MCF 10A (cell line): ENCODE data around the gene MOB3B. TPM values are rescaled to one million over a fixed set of nuclear protein-coding genes. Genes with fewer than 3 reads are reported as not detected.

Experiments used
- BruUV-seq: library from RNA; stranded (reverse); fragments of 400-500 nt; replicated peaks from 2 replicates; lab custom pipeline; 2021; lab: Mats Ljungman, UMichigan
- CTCF ChIA-PET: fragments of 300-600 bp; sonication (Branson Sonifier 250); formaldehyde crosslinking; extraction: SDS; loops from one replicate; lab custom pipeline; 2021; ENCODE audit warnings: antibody characterized with exemption, inconsistent platforms; lab: Yijun Ruan, JAX
- POLR2A ChIA-PET: fragments of 300-600, 350-650 bp; sonication (Branson Sonifier 250); formaldehyde crosslinking; extraction: SDS; loops from one replicate; lab custom pipeline; 2020; ENCODE audit warnings: antibody characterized with exemption, inconsistent platforms; lab: Yijun Ruan, JAX
- DNase-seq: peaks from one replicate; pipeline ENCODE4 v3.0.0-alpha.2; 2018; ENCODE audit not compliant: unreplicated experiment
- H3K27ac Mint-ChIP-seq: one replicate; pipeline ENCODE4 v1.8.0; 2022; ENCODE audit warnings: mild to moderate bottlenecking, low read depth, mixed read lengths; ENCODE audit not compliant: unreplicated experiment
- H3K27me3 Mint-ChIP-seq: one replicate; pipeline ENCODE4 v1.8.0; 2022; ENCODE audit warnings: mixed read lengths; ENCODE audit not compliant: insufficient read depth, unreplicated experiment
- H3K36me3 Mint-ChIP-seq: one replicate; pipeline ENCODE4 v1.8.0; 2022; ENCODE audit warnings: mild to moderate bottlenecking, moderate library complexity, mixed read lengths; ENCODE audit not compliant: insufficient read depth, unreplicated experiment
- H3K4me1 Mint-ChIP-seq: one replicate; pipeline ENCODE4 v1.8.0; 2022; ENCODE audit warnings: mixed read lengths; ENCODE audit not compliant: insufficient read depth, unreplicated experiment
- H3K4me3 Mint-ChIP-seq: one replicate; pipeline ENCODE4 v1.8.0; 2022; ENCODE audit warnings: mild to moderate bottlenecking, moderate library complexity, mixed read lengths; ENCODE audit not compliant: unreplicated experiment
- H3K9me3 Mint-ChIP-seq: one replicate; pipeline ENCODE4 v1.8.0; 2022; ENCODE audit warnings: mixed read lengths; ENCODE audit not compliant: unreplicated experiment
- CTCF ChIP-seq: fragments of 200-600 bp; IDR thresholded peaks from one replicate; pipeline ENCODE4 v1.8.0; 2022; ENCODE audit warnings: antibody characterized with exemption, mild to moderate bottlenecking; ENCODE audit not compliant: unreplicated experiment
- intact Hi-C: fragments of 100-400 bp; cut with micrococcal nuclease; formaldehyde crosslinking; loops from 2 replicates; pipeline ENCODE4 v1.14.1; 2022
- total RNA-seq: library from RNA; stranded (reverse); gene quantifications from 2 replicates; pipeline ENCODE4 v1.2.3, GENCODE V29; 2022

The MOB3B gene
- total RNA-seq, 1 experiment from 2014 or later, result 3.7 TPM

- ChIA-PET CTCF (interaction anchor here (0.6 to 7.9 kb wide), 5 partner anchors 11 to 274 kb away, joined by 3 to 45 read pairs (median 5); no protein-coding TSS in a partner anchor), POLR2A (interaction anchor here (1.1 to 1.4 kb wide), 2 partner anchors 38 to 203 kb away, joined by 3 to 4 read pairs; no protein-coding TSS in a partner anchor)
- peaks cover 30% of the 10 kb centered on the region for H3K4me1 Mint-ChIP-seq
- no TSS peak for BruUV-seq
- H3K9me3 Mint-ChIP-seq, result no peaks in the 10 kb centered on the region
- no peaks in the 10 kb centered on the region for H3K27me3 Mint-ChIP-seq
- TF ChIP-seq CTCF, result no peak
- H3K27ac Mint-ChIP-seq, result no peak overlapping the region
- H3K36me3 Mint-ChIP-seq, result no peaks in the 10 kb centered on the region
- DNase-seq, result no peak
- intact Hi-C loops, result no loop called here
- no peak overlapping the region for H3K4me3 Mint-ChIP-seq
Measured at GRCh38 chr9:27536168-27536567, 6.6 kb upstream of the MOB3B start.

DNA sequence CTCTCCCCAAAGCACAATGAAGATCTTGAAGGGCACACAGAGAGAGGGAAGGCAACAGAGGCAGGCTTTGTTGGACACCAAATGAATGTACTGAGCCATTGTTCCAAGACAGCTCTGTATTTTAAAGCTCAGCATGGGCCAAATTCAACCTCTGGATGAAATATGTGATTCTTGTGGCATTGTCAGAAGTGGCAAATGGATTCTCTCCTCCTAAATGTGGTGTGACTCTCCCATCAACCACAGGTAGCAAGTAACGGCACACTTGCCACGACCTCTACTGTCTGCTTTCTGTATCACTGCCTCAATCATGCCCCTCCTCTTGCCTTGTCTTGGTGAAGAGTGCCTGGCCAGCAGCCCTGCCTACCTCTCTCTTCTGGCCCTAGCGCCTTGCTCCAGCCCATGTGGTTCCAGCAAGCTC lies 6.1 kb upstream of the MOB3B start:
- H3K4me1 Mint-ChIP-seq, result peaks cover 26% of the 10 kb centered on the region
- H3K27me3 Mint-ChIP-seq, result no peaks in the 10 kb centered on the region
- H3K36me3 Mint-ChIP-seq, result no peaks in the 10 kb centered on the region
- intact Hi-C loops, result no loop called here
- DNase-seq, result no peak
- H3K4me3 Mint-ChIP-seq, result no peak overlapping the region
- no TSS peak for BruUV-seq
- no peak for TF ChIP-seq CTCF
- ChIA-PET CTCF (interaction anchor here (0.6 to 7.9 kb wide), 7 partner anchors 12 to 274 kb away, joined by 3 to 45 read pairs (median 4); no protein-coding TSS in a partner anchor), POLR2A (interaction anchor here (0.7 to 1.4 kb wide), 3 partner anchors 8 to 202 kb away, joined by 3 to 4 read pairs (median 3); no protein-coding TSS in a partner anchor)
- H3K27ac Mint-ChIP-seq, result no peak overlapping the region
- no peaks in the 10 kb centered on the region for H3K9me3 Mint-ChIP-seq

DNA sequence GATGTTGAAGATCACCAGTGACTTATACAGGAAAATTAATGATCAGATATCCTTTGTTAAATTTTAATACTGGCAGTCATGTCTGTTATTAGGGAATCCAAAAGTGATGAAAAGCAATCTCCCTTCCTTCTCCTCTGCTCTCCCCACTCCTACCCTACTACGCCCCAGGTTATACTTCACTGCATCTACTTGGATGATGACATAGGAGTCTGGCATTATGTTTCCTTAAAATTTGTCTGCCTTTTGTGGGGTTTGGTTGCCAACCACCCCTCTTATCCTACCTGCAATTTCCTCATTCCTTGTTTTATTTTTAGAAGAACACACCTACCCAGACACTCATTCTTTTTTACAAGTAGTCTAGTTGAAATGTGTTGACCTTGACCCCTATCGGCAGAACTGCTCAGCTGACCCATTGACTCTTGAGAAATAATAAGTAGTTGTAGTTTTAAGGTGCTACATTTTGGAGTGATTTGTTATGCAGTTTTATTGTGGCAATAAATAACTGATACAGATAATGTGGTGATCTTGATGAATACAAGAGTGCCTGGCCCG lies 5.1 kb upstream of the MOB3B start:
- no TSS peak for BruUV-seq

More for the DNA sequence above, 5.1 kb upstream of the MOB3B start:
- Mint-ChIP-seq H3K4me1 (peaks cover 20% of the 10 kb centered on the region), H3K36me3 (no peaks in the 10 kb centered on the region), H3K27me3 (no peaks in the 10 kb centered on the region), H3K27ac (peak overlapping the region; percentile 40), H3K9me3 (no peaks in the 10 kb centered on the region), H3K4me3 (no peak overlapping the region)
- intact Hi-C loops, result no loop called here
- DNase-seq, result no peak
- no peak for TF ChIP-seq CTCF
- CTCF ChIA-PET, result interaction anchor here (1.4 kb wide), 1 partner anchor 147 kb away, joined by 5 read pairs; no protein-coding TSS in a partner anchor
- POLR2A ChIA-PET, result no interaction called here
